GM15510 (cell line): ENCODE measurements around the gene RPRM.

Experiments
- POLR2A ChIP-seq: IDR thresholded peaks from 3 replicates; pipeline ENCODE4 v1.6.1; 2011; ENCODE audit warnings: borderline replicate concordance; ENCODE audit not compliant: insufficient read length; ENCODE audit errors: extremely low read depth

The RPRM gene

DNA sequence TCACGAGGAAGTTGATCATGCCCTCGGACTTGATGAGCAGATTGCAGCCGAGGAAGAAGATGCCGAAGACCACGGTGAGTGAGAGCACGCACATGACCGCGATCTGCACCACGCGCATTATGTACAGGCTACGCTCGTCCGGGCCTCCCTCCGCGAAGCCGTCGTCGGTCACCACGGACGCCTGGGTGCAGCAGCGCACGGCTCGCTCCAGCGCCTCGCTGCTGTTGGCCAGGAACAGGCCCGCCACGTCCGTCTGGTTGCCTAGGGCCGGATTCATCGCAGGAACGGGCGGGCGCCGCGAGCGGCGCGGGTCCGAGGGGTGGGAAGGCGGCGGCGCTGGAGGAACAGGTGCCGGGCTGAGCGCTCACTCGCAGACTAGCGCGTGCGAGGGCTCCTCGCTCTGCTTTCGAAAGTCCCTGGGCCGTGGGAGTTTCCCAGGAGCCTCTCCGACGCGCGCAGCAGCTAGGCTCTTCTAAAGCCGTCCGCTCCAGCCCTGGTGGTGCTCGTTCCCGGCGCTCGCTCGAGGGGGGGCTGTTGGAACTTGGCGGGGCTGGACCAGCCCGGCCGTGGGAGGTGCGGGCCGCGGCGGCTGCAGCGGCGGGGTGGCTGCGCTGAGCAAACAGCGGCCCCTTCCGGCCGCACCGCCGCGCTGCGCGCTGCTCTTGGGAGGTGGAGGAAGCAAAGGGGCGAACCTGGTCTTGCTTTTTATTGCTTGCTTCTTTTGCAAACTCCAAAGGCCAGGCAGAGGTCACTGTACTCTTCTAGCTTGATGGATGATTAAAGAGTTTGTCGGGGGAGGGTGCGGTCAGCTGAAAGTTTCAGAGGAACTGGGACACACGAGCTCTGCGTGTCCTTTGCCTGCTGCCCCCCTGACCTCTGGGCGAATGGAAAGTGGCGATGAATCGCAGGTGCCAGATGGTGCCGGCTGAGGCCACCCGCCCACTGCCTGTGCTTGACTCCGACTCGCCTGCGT lies at the start of gene RPRM:
RPRM (minus strand) TSS at position 474 of the 973 bp plus-strand sequence; CDS start at position 277, 197 bp downstream.
- TF ChIP-seq POLR2A = no peak

DNA sequence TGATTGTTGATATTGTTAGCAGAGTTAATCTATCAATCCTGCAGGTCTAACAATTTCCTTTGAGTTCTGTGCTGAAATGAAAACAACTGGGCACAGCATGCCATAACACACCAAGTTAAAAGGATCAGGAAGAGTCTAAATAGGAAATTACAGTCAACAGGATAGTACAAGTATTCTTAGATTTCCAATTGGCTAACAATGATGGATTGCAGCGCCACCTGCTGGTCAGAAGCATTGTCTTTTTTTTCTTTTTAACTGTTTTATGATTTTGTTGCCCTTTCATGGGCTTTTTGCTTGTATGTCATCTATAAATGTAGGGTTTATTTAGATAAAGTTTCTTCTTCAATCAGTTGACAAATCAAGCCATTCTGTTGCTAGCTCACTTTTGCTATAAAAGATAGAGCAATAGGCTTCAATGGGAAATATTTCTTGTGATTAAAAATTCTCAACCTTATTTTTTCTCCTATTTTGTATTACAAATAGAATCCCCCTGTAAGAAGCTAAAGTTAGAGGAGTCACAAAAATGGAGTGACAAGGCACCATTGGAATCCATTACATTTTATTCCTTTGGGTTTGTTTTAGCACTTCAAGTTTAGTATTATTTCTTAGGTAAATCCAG lies 40.8 kb upstream of the RPRM start:
- TF ChIP-seq POLR2A = no peak

DNA sequence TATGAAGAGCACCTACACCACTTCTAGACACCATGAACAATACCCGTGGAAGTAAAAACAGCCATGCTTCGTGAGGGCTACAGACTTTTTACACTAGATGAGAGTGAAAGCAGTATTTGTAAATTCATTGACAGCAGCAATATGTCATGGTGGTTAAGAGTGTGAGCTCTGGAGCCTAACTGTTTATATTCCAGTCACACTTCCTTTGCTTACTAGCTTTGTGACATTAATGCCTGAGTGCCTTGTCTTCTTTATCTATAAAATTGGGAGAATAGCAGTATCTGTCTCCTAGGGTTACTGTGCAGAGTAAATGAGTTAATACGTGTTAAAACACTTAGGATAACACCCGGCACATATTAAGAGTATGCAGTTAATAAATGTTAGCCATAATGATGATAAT lies 33.8 kb upstream of the RPRM start:
- no peak for TF ChIP-seq POLR2A

DNA sequence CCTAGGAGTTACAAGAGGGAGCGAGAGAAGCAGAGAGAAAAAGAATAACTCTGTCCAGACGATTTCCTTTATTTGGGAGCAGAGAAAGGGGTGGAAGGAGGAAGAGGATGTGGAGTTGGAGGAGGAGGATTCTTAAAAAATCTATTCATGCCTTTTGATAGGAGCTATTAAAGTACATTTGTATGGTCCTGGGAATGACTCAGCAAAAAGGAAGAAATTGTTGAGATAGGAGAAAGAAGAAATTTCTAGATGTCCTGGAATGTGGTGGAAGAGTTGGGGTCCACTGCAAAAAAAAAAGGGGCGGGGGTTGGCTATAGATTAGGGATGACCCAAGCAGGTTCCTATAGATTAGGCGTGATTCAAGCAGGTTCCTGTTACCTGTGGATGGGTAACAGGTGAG lies 32.4 kb upstream of the RPRM start:
- no peak for TF ChIP-seq POLR2A

DNA sequence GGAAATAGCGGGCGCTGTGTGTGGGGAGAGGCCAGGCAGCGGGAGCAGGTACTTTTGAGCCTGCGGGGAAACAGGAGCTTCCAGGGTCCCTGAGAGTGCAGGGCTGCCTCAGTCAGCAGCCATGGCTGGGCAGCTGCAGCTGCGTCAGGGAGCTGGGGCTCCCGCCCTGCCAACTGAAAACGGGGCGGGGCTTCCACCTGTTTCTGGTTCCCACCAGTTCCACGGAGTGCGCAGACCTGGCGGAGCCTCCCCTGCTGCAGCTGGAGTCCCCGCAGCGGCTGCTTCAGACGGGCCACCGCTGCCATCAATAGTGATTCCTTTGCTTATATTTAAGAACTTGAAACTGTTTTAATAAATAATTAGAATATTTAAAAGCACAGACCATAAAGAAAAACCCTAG lies 30.6 kb upstream of the RPRM start:
- TF ChIP-seq POLR2A = no peak

DNA sequence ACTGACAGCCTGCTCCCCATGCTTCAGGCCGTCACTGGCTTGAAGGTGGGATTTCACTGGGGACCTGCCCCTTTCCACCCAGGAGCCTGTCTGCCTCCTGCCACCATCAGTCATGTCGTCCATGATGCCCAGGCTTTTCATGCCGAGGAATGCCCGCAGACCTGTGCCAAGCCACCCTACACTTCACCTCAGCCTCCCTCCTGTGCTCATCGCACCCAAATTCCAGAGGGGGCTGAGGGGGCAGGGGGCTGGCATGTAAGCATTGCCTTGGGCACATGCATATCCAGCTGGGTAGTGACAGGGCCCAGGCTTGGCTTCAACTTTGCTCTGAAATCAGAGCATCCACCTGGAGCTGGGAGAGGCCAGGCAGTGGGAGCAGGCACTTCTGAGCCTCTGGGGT lies 20.9 kb upstream of the RPRM start:
- TF ChIP-seq POLR2A = no peak

DNA sequence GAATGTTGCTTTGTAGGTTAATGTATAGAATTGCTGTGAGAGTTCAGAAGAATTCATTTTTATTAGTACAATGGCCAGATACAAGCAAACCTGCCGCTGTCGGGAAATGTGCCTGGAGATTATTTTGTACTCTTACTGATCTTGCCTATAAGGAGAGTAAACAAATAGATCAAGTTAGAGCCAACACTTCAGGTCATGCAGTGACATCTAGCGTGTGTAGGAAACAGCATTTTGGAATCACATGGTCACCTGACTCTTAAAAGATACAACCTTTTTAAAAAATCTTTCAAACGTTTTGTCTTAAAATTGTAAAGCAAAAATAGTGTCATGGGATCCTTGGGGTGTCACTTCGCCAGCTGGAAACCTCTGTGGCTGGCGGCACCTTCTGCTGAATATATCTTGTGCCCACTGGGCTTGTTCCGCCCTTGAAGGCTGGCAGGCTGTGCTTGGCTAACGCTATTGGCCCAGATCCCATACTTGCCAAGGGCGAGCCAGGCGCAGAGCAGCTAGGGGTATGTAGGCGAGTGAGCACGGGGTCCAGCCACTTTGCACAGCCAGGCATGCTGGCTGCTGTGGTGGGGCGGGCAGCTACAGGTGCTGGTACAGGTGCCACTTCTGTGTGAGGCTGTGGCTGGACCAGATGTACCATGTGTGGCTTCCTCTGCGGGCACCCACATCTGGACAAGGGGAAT lies 19.5 kb upstream of the RPRM start:
- no peak for TF ChIP-seq POLR2A

DNA sequence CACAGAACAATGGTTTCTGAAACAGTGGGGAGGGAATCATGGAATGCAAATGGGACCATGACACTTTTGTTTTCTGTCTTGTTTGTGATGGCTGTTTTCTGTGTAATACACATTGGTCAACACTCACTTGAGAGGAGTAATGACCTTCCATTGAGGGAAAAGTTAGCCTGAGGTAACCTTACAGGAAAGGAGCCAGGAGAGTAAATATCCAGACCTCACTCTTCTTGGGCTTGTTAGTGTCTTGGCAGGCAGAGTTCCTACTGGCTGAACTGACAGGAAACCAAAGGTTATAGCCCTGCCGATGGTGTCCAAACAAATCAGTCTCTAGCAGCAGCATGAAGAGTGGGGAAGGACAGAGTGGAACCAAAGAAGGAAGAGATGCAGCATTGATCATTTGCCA lies 17.2 kb upstream of the RPRM start:
- TF ChIP-seq POLR2A = no peak

DNA sequence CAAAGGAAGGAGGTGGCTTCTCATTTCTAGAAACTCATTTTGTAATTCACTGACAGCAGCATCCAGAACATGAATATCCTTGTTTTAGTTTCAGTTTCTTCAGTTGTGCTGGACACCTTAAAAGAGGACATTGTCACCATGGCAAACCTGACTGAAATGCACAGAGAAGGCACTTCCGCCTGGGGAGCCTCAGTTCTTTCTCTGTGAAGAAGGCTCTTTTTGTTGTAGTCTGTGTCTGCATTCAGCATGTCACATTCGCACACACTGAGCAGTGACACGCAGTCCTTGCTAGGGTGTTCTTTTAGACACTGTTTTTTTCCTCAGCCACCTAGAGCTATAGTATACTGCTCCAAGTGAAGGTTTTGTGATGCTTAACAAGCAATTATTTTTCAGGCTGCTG lies 9.5 kb upstream of the RPRM start:
- no peak for TF ChIP-seq POLR2A

DNA sequence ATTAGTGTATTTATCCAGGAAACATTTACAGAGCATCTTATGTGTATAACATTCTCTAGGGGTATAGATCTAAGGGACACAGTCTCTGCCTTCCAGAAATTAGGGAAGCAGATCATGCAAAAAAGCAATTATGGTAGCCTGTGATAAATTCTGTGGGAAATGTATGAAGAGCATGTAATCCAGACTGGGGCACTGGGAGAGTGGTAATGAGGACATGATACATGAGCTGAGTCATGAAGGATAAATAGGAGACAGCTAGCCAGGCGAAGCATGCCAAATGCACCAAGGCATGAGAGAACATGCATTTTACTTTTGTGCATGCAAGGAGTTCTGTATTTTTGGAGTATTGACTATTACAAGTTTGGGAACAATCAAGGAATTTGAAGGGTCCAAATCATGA lies 8.9 kb upstream of the RPRM start:
- TF ChIP-seq POLR2A = no peak

DNA sequence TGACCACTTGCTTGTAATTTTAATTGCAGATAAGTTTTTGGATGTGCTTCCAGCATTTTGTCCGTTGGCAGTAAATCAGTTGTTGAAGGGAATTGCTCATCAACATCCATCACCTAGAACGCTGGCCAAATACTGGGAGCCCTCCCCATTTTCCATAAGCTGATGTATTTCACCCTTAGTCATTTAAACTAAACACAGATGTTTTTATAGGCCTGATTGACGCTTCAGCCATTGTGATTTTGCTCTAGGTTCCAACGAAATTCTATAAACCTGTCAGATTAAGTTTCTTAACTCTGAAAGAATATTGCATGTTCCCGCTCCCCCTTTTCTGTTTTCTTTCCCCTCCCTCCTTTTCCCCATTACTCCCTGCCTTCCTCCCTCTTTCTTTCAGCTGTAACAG lies 1.0 kb upstream of the RPRM start:
- no peak for TF ChIP-seq POLR2A

DNA sequence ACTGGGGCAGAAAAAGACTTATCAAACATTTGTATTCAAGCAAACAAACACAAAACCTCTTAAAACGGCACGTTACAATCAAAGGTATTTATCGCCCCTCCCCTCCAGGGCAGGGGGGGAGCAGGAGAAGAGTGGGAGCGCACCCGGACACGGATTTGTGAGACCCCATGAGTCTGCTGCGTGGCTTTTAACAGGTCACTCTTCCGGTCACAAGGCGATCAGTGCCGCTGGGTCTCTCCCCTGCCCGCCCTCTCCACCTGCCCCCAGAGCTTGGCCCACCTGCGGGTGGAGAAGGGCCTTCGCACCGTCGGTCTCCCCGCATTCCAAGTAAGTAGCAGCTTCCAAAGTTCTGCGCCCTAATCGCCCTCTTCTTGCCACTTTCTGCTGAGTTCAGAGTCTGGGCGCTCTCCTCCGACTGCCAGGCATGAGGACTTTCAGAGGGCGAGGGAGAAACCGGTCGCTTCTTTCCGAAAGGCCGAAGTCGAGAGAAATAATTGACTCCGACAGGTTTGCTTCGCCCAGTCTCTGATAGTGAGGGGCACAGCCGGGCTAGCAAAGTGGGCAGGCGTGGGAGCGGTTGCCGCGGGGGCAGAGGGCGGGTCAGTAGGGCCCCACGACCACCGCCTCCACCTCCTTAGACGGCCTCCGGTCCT lies 800 bp downstream of the RPRM start:
- TF ChIP-seq POLR2A = no peak

DNA sequence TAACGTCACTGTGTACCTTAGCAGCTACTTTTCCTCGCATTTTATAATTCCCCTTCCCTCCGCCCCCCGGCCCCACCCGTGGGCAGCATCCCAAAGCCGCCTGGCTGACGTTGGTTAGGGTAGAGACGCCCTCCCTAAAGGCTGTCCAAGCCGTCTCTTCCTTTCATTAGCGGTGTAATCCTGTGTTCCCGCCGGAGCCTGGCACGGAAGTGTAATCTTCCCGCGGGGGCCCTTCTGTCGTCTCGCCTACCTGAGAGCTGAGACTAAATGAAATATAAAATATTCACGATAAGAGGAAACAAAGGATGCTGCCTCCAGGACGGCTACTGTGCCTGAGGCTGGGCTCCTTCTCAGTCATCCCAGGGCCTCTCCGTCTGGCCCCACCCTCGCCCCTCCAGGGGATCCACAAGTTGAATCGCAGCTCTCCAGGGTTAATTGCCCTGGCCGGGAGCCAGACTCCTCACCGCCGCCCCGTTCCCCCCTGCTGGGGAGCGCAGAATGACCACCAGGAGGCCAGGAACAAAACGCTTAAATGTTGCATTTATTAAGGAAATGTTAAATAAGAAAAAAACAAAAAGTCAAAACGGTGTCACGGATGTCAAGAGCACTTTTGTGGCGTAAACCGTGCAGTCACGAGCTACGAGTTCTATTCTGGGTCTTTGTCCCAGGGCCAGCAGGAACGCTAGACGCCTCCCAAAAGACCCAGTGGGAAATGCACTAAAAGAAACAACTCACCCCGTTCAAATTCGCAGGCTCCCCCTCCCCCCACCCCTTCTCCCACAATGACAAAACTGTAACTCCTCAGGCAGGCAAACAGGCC lies 1.5 kb downstream of the RPRM start:
- no peak for TF ChIP-seq POLR2A

DNA sequence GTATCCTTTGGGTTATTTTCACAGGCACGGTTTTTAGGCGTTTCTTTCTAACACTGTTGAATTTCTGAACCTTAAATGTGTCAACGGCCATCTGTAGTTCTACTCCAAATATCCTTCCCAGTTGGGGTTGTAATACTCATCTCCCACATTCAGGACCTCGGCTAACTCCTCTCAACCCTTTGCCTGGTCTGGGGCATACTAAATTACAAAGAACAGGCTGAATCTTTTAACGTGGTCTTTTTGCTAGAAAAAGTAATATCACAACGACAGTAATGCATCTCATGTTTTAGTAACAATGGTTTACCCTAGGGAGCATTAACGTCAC lies 2.1 kb downstream of the RPRM start:
- no peak for TF ChIP-seq POLR2A
